Hepatocyte (in vitro differentiated cells): ENCODE data around the gene SPEG. TPM values are rescaled to one million over a fixed set of nuclear protein-coding genes. Genes with fewer than 3 reads are reported as not detected.

ENCODE experiments used
- DNase-seq: peaks from one replicate; pipeline ENCODE4 v3.0.0-alpha.2; 2016; ENCODE audit warnings: low spot score
- H2AFZ ChIP-seq: fragments of 200-600 bp; sonication (generic); 2 replicates; pipeline ENCODE4 v1.6.0; 2016; ENCODE audit warnings: antibody characterized with exemption, mild to moderate bottlenecking
- H3K27ac ChIP-seq: fragments of 200-600 bp; sonication (generic); 2 replicates; pipeline ENCODE4 v1.5.1; 2016; ENCODE audit warnings: mild to moderate bottlenecking
- H3K27me3 ChIP-seq: fragments of 200-600 bp; sonication (generic); 2 replicates; pipeline ENCODE4 v1.6.1; 2016
- H3K36me3 ChIP-seq: fragments of 200-600 bp; sonication (generic); replicated peaks from 2 replicates; pipeline ENCODE4 v1.5.1; 2016; ENCODE audit warnings: low read depth; ENCODE audit not compliant: insufficient read depth
- H3K4me1 ChIP-seq: fragments of 200-600 bp; sonication (generic); 2 replicates; pipeline ENCODE4 v1.5.1; 2016; ENCODE audit warnings: mild to moderate bottlenecking, moderate library complexity; ENCODE audit not compliant: insufficient read depth
- H3K4me2 ChIP-seq: fragments of 200-600 bp; sonication (generic); 2 replicates; pipeline ENCODE4 v1.6.0; 2016
- H3K4me3 ChIP-seq: fragments of 200-600 bp; sonication (generic); 2 replicates; pipeline ENCODE4 v1.5.1; 2016; ENCODE audit warnings: mild to moderate bottlenecking
- H3K79me2 ChIP-seq: fragments of 200-600 bp; sonication (generic); 2 replicates; pipeline ENCODE4 v1.6.0; 2017; ENCODE audit warnings: mild to moderate bottlenecking
- H3K9me2 ChIP-seq: fragments of 200-600 bp; sonication (generic); replicated peaks from 2 replicates; pipeline ENCODE4 v1.6.0; 2017; ENCODE audit warnings: mild to moderate bottlenecking; ENCODE audit not compliant: insufficient read depth
- H3K9me3 ChIP-seq: fragments of 200-600 bp; sonication (generic); 2 replicates; pipeline ENCODE4 v1.5.1; 2016; ENCODE audit warnings: low read depth, mild to moderate bottlenecking
- H4K20me1 ChIP-seq: fragments of 200-600 bp; sonication (generic); 2 replicates; pipeline ENCODE4 v1.6.0; 2016; ENCODE audit warnings: mild to moderate bottlenecking; ENCODE audit not compliant: insufficient read depth, poor library complexity, severe bottlenecking
- CTCF ChIP-seq: fragments of 200-600 bp; sonication (generic); IDR thresholded peaks from 2 replicates; pipeline ENCODE4 v1.5.1; 2016; ENCODE audit warnings: antibody characterized with exemption, mild to moderate bottlenecking; ENCODE audit not compliant: poor library complexity
- EZH2 ChIP-seq: fragments of 200-600 bp; sonication (generic); IDR thresholded peaks from 2 replicates; pipeline ENCODE4 v1.6.1; 2016; ENCODE audit warnings: antibody characterized with exemption, mild to moderate bottlenecking, borderline replicate concordance
- EZH2phosphoT487 ChIP-seq: fragments of 200-600 bp; sonication (generic); IDR thresholded peaks from one replicate; pipeline ENCODE4 v1.6.1; 2018; ENCODE audit warnings: antibody characterized with exemption, mild to moderate bottlenecking, low read depth, moderate library complexity; ENCODE audit not compliant: unreplicated experiment, severe bottlenecking
- WGBS: methylation state at CpG from one replicate; pipeline ENCODE4 v1.1.6; 2016; ENCODE audit warnings: low lambda C conversion rate; ENCODE audit errors: missing lambda C conversion rate; 5-methylcytosine and 5-hydroxymethylcytosine counted together
- polyA plus RNA-seq: library from polyadenylated mRNA; unstranded; fragments of >200 nt; fragmentation: Nextera tagmentation; extraction: Ambion mirVana; gene quantifications from 2 replicates; pipeline ENCODE4 v1.2.1, GENCODE V29; 2016
- total RNA-seq: library from RNA; depleted of rRNA; stranded (reverse); fragments of >200 nt; gene quantifications from 2 replicates; pipeline ENCODE4 v1.2.3, GENCODE V29; 2014

SPEG gene
- total and polyA plus RNA-seq, 2 experiments from 2014 or later, result 21.6 to 40.0 TPM

- H3K27me3 ChIP-seq, result peaks cover 21% of the 10 kb centered on the region
These were observed 45.4 kb downstream of the SPEG start for GRCh38 chr2:219480004-219480403.

GRCh38 chr2:219482674-219483405, 48.2 kb downstream of the SPEG start:
- Histone ChIP-seq H4K20me1 (no peaks in the 10 kb centered on the region), H3K9me3 (no peaks in the 10 kb centered on the region), H3K36me3 (no peaks in the 10 kb centered on the region), H3K4me1 (peaks cover 11% of the 10 kb centered on the region), H3K27me3 (peaks cover 44% of the 10 kb centered on the region), H3K79me2 (no peaks in the 10 kb centered on the region), H3K9me2 (no peaks in the 10 kb centered on the region), H3K4me2 (no peak overlapping the region), H2AFZ (no peak overlapping the region), H3K4me3 (no peak overlapping the region), H3K27ac (no peak overlapping the region)
- TF ChIP-seq EZH2, result no peak
- no peak for TF ChIP-seq EZH2phosphoT487
- no peak for TF ChIP-seq CTCF
- no peak for DNase-seq
- 87% methylated on average over 15 of the region's 17 CpGs for WGBS

More at GRCh38 chr2:219480004-219480403, 45.4 kb downstream of the SPEG start:
- Histone ChIP-seq H3K9me3 (no peaks in the 10 kb centered on the region), H2AFZ (no peak overlapping the region), H3K4me1 (peaks cover 15% of the 10 kb centered on the region), H3K36me3 (no peaks in the 10 kb centered on the region), H3K79me2 (no peaks in the 10 kb centered on the region), H3K9me2 (no peaks in the 10 kb centered on the region), H3K4me2 (no peak overlapping the region), H3K27ac (no peak overlapping the region), H3K4me3 (no peak overlapping the region), H4K20me1 (no peaks in the 10 kb centered on the region)
- no peak for TF ChIP-seq EZH2
- WGBS, result 94% methylated on average over 8 of the region's 8 CpGs
- no peak for DNase-seq

- H3K9me3 ChIP-seq, result no peaks in the 10 kb centered on the region
- H3K9me2 ChIP-seq, result no peaks in the 10 kb centered on the region
- no peaks in the 10 kb centered on the region for H3K79me2 ChIP-seq
- no peak overlapping the region for H3K27ac ChIP-seq
- TF ChIP-seq CTCF, result no peak
- TF ChIP-seq EZH2phosphoT487, result no peak
- no peak for TF ChIP-seq EZH2
- H3K4me2 ChIP-seq, result peak overlapping the region; percentile 96
- peaks cover 44% of the 10 kb centered on the region for H3K27me3 ChIP-seq
- H3K4me3 ChIP-seq, result no peak overlapping the region
- no peak overlapping the region for H2AFZ ChIP-seq
- no peak for DNase-seq
- 53% methylated on average over 52 of the region's 58 CpGs for WGBS
- H4K20me1 ChIP-seq, result no peaks in the 10 kb centered on the region
- no peaks in the 10 kb centered on the region for H3K36me3 ChIP-seq
- H3K4me1 ChIP-seq, result peaks cover 11% of the 10 kb centered on the region
These were observed 49.1 kb downstream of the SPEG start for GRCh38 chr2:219483451-219484342.
